PC-3 (cell line): Measurements from ENCODE around the gene FAM120AOS. TPM values are rescaled to one million over a fixed set of nuclear protein-coding genes. Genes with fewer than 3 reads are reported as not detected.

Source experiments
- ATAC-seq: fragments of 200-7000 bp; cut with Tn5 transposase; 2 replicates; pipeline ENCODE4 v1.9.1; 2020; ENCODE audit warnings: mild to moderate bottlenecking, moderate library complexity
- BruUV-seq: library from RNA; stranded (reverse); fragments of 400-500 nt; replicated peaks from 2 replicates; lab custom pipeline; 2021; lab: Mats Ljungman, UMichigan
- CTCF ChIA-PET: fragments of 300-600 bp; sonication (Branson Sonifier 250); formaldehyde crosslinking; loops from one replicate; lab custom pipeline; 2022; ENCODE audit warnings: antibody characterized with exemption; lab: Charles Lee
- POLR2A ChIA-PET: fragments of 300-600 bp; sonication (Branson Sonifier 250); formaldehyde crosslinking; loops from one replicate; lab custom pipeline; 2022; ENCODE audit warnings: antibody characterized with exemption; ENCODE audit not compliant: unreplicated experiment; lab: Charles Lee
- DNase-seq: peaks from one replicate; pipeline ENCODE4 v3.0.0-alpha.2; 2015
- H2AFZ ChIP-seq: fragments of 300-600 bp; sonication (generic); 2 replicates; pipeline ENCODE4 v1.6.0; 2016; ENCODE audit warnings: antibody characterized with exemption, low read length
- H3F3A ChIP-seq: fragments of 300-600 bp; sonication (generic); one replicate; pipeline ENCODE4 v1.6.0; 2017; ENCODE audit warnings: antibody characterized with exemption, low read length, control low read depth, mild to moderate bottlenecking; ENCODE audit not compliant: unreplicated experiment
- H3K27ac ChIP-seq: fragments of 300-600 bp; sonication (generic); 2 replicates; pipeline ENCODE4 v1.5.1; 2016; ENCODE audit warnings: mild to moderate bottlenecking, low read length
- H3K27me3 ChIP-seq: fragments of 300-600 bp; sonication (generic); 2 replicates; pipeline ENCODE4 v1.6.1; 2016; ENCODE audit warnings: low read length, mixed read lengths
- H3K36me3 ChIP-seq: fragments of 300-600 bp; sonication (generic); 2 replicates; pipeline ENCODE4 v1.6.1; 2016; ENCODE audit warnings: low read depth, mixed run types, low read length, mixed read lengths
- H3K4me1 ChIP-seq: fragments of 300-600 bp; sonication (generic); 2 replicates; pipeline ENCODE4 v1.5.1; 2016; ENCODE audit warnings: low read length; ENCODE audit not compliant: insufficient read depth
- H3K4me2 ChIP-seq: fragments of 300-600 bp; sonication (generic); 2 replicates; pipeline ENCODE4 v1.6.0; 2016; ENCODE audit warnings: low read length
- H3K4me3 ChIP-seq: fragments of 300-600 bp; sonication (generic); 2 replicates; pipeline ENCODE4 v1.5.1; 2016; ENCODE audit warnings: mild to moderate bottlenecking, low read length, mixed read lengths
- H3K79me2 ChIP-seq: fragments of 300-600 bp; sonication (generic); 2 replicates; pipeline ENCODE4 v1.6.1; 2017; ENCODE audit warnings: low read length, mixed read lengths
- H3K9ac ChIP-seq: fragments of 300-600 bp; sonication (generic); 2 replicates; pipeline ENCODE4 v1.6.0; 2016; ENCODE audit warnings: mild to moderate bottlenecking, low read length
- H3K9me2 ChIP-seq: fragments of 300-600 bp; sonication (generic); replicated peaks from 2 replicates; pipeline ENCODE4 v1.6.1; 2016; ENCODE audit warnings: mixed run types, low read length, mixed read lengths
- H3K9me3 ChIP-seq: fragments of 300-600 bp; sonication (generic); 2 replicates; pipeline ENCODE4 v1.6.1; 2016; ENCODE audit warnings: low read length, mixed read lengths
- H4K20me1 ChIP-seq: fragments of 300-600 bp; sonication (generic); 2 replicates; pipeline ENCODE4 v1.6.1; 2016; ENCODE audit warnings: low read length, mixed read lengths
- EZH2 ChIP-seq: fragments of 300-600 bp; sonication (generic); IDR thresholded peaks from one replicate; pipeline ENCODE4 v1.6.1; 2017; ENCODE audit warnings: antibody characterized with exemption, mild to moderate bottlenecking, low read length; ENCODE audit not compliant: unreplicated experiment
- EZH2phosphoT487 ChIP-seq: fragments of 300-600 bp; sonication (generic); IDR thresholded peaks from 2 replicates; pipeline ENCODE4 v1.6.1; 2018; ENCODE audit warnings: mild to moderate bottlenecking, antibody characterized with exemption, low read length, borderline replicate concordance
- intact Hi-C: fragments of 100-400 bp; cut with micrococcal nuclease; formaldehyde crosslinking; loops from 2 replicates; pipeline ENCODE4 v1.9.0; 2023
- total RNA-seq: library from RNA; depleted of rRNA; stranded (reverse); fragments of >200 nt; gene quantifications from 2 replicates; pipeline ENCODE4 v1.2.3, GENCODE V29; 2014
- TF ChIP-seq, protein P1 (sequence below): fragments of 300-600 bp; sonication (generic); conservative IDR thresholded peaks from 2 replicates; pipeline ENCODE4 v1.5.1; 2017; ENCODE audit warnings: antibody characterized with exemption, low read depth, mild to moderate bottlenecking, low read length

The FAM120AOS gene
- total RNA-seq, 1 experiment from 2014 or later: 39.8 TPM

GRCh38 chr9:93458712-93459111, 5.3 kb upstream of the FAM120AOS start:
- ChIA-PET CTCF (no interaction called here), POLR2A (no interaction called here)
- no peaks in the 10 kb centered on the region for H3K27me3 ChIP-seq
- peaks cover 55% of the 10 kb centered on the region for H4K20me1 ChIP-seq
- H3K79me2 ChIP-seq: peaks cover 100% of the 10 kb centered on the region
- H3F3A ChIP-seq: no peaks in the 10 kb centered on the region
- TF ChIP-seq EZH2: no peak
- intact Hi-C loops: no loop called here
- no peaks in the 10 kb centered on the region; the same call in none of the 2 replicates for H3K36me3 ChIP-seq
- no peak overlapping the region for H3K27ac ChIP-seq
- H3K9me2 ChIP-seq: no peaks in the 10 kb centered on the region
- BruUV-seq: no TSS peak
- no peak overlapping the region for H2AFZ ChIP-seq
- H3K4me2 ChIP-seq: no peak overlapping the region
- ATAC-seq (no peak), DNase-seq (no peak)
- no peaks in the 10 kb centered on the region for H3K9me3 ChIP-seq
- no peak overlapping the region for H3K4me3 ChIP-seq
- no peak overlapping the region for H3K9ac ChIP-seq
- H3K4me1 ChIP-seq: peaks cover 26% of the 10 kb centered on the region

DNA sequence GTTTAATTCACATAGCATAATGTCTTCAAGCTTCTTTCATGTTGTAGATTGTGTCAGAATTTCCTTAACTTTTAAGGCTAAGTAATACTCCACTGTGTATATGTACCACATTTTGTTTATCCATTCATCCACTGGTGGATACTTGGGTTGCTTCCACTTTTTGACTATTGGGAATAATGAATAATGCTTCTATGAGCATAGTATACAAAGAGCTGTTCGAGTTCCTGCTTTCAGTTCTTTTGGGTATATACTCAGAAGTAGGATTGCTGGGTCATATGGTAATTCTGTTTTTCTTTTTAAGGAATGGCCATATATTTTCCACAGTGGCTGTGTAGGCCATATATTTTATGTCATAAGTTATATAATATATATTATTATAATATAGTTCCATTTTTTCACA, 3.6 kb upstream of the FAM120AOS start:
- H3F3A ChIP-seq: no peaks in the 10 kb centered on the region
- H3K27ac ChIP-seq: no peak overlapping the region
- TF ChIP-seq EZH2phosphoT487: no peak
- TF ChIP-seq, protein P1, sequence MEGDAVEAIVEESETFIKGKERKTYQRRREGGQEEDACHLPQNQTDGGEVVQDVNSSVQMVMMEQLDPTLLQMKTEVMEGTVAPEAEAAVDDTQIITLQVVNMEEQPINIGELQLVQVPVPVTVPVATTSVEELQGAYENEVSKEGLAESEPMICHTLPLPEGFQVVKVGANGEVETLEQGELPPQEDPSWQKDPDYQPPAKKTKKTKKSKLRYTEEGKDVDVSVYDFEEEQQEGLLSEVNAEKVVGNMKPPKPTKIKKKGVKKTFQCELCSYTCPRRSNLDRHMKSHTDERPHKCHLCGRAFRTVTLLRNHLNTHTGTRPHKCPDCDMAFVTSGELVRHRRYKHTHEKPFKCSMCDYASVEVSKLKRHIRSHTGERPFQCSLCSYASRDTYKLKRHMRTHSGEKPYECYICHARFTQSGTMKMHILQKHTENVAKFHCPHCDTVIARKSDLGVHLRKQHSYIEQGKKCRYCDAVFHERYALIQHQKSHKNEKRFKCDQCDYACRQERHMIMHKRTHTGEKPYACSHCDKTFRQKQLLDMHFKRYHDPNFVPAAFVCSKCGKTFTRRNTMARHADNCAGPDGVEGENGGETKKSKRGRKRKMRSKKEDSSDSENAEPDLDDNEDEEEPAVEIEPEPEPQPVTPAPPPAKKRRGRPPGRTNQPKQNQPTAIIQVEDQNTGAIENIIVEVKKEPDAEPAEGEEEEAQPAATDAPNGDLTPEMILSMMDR: no peak
- TF ChIP-seq EZH2: no peak
- H3K9ac ChIP-seq: no peak overlapping the region
- H3K27me3 ChIP-seq: no peaks in the 10 kb centered on the region
- no peaks in the 10 kb centered on the region; the same call in none of the 2 replicates for H3K36me3 ChIP-seq
- H3K4me2 ChIP-seq: no peak overlapping the region
- no peak overlapping the region for H2AFZ ChIP-seq
- ATAC-seq (no peak), DNase-seq (no peak)
- H3K9me2 ChIP-seq: no peaks in the 10 kb centered on the region
- BruUV-seq: no TSS peak
- intact Hi-C loops: no loop called here
- H4K20me1 ChIP-seq: peaks cover 50% of the 10 kb centered on the region
- peaks cover 26% of the 10 kb centered on the region for H3K4me1 ChIP-seq
- CTCF ChIA-PET: no interaction called here
- no peak overlapping the region for H3K4me3 ChIP-seq
- POLR2A ChIA-PET: no interaction called here
- H3K9me3 ChIP-seq: no peaks in the 10 kb centered on the region
- peaks cover 100% of the 10 kb centered on the region for H3K79me2 ChIP-seq

- H3K9ac ChIP-seq: no peak overlapping the region
- H4K20me1 ChIP-seq: peaks cover 50% of the 10 kb centered on the region
- no peak for TF ChIP-seq EZH2
- TF ChIP-seq, protein P1: no peak
- TF ChIP-seq EZH2phosphoT487: no peak
- POLR2A ChIA-PET: no interaction called here
- DNase-seq (no peak), ATAC-seq (no peak)
- no peaks in the 10 kb centered on the region for H3K27me3 ChIP-seq
- no TSS peak for BruUV-seq
- H3K9me3 ChIP-seq: no peaks in the 10 kb centered on the region
- intact Hi-C loops: no loop called here
- no peak overlapping the region for H3K27ac ChIP-seq
- CTCF ChIA-PET: no interaction called here
- no peak overlapping the region for H3K4me2 ChIP-seq
- no peaks in the 10 kb centered on the region; the same call in none of the 2 replicates for H3K36me3 ChIP-seq
- no peaks in the 10 kb centered on the region for H3K9me2 ChIP-seq
- no peak overlapping the region for H2AFZ ChIP-seq
- H3K4me3 ChIP-seq: no peak overlapping the region
- H3F3A ChIP-seq: no peaks in the 10 kb centered on the region
- peaks cover 26% of the 10 kb centered on the region for H3K4me1 ChIP-seq
- H3K79me2 ChIP-seq: peaks cover 97% of the 10 kb centered on the region
These were observed 3.1 kb upstream of the FAM120AOS start for GRCh38 chr9:93456504-93456903.
